GM11168 (cell line): ENCODE data around the gene LRRC28.
"Not testable (repeated sequence)": the region's sequence is repeated elsewhere in the genome, so short reads cannot be mapped to it uniquely, and the experiment has no call there.

Experiments used
- in situ Hi-C: fragments of 300-500 bp; cut with MboI; formaldehyde crosslinking; loops from one replicate; pipeline ENCODE4 v1.12.0; 2022; ENCODE audit warnings: low sequenced_read_pairs; ENCODE audit not compliant: unreplicated experiment

LRRC28 gene

DNA sequence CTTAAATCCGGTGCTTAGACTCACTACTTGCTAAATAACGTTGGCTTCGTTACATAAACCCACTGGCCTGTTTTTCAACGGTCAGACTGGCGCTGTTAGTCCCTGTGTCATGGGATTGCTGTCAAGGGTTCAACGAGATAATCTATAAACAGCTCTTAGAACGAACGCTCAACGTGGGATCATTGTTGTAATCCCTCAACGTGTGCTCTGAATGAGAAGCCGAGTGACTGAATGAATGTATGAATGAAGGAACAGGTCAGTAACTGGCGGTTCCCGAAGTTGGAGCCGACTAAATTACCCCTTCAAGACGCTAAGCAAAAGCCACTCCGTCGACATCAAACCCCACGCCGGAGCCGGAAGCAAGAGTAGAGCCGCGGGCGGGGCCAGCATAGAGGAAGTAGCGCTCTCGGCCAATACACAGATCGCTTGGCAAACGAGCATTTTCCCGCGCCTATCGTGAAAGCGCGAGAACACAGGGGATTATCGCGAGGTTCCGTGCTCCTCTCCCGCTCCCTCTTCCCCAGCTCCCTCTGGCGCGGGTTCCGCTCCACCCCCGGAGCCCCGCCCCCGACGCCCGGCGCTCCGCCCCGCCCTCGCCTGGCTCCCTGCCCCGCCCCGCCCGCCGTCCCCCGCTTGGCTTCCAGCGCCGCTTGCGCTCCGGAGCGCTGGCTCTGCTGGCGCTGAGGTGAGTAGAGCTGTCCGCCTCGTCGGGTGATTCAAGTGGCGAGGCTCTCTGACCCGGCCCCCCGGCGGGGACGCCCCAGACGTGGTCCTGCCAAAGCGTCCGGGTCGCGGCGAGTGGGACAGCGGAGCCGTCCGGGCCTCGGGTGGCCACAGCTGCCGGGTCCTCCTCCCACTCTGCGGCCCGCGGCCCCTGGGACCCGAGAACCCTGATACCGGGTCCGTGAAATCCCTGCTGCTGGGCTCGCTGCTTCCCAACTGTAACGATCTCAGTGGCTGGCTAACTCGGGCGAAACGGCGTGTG is at the start of gene LRRC28:
LRRC28 (plus strand) TSS at position 625 of the 985 bp plus-strand sequence. CDS start 4,477 bp downstream, outside the sequence.
- in situ Hi-C loops = no loop called here

DNA sequence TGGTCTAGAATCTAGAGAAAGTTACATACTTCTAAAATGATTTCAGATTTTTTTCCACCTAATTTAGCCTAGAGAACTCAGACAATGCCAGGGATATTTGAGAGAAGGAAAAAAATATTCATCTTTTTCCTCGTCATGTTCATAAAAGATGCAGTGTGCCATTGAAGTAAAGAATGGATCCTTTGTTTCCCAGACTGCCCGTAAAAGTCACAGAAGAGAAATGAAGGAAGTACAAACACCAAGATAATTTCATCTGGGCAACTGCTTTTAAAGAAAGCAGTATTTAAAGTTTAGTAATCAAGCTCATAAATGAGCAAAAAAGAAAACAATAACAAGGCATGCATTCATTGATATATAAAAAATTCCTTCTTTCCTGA is 49.1 kb upstream of the LRRC28 start:
- in situ Hi-C loops = no loop called here

DNA sequence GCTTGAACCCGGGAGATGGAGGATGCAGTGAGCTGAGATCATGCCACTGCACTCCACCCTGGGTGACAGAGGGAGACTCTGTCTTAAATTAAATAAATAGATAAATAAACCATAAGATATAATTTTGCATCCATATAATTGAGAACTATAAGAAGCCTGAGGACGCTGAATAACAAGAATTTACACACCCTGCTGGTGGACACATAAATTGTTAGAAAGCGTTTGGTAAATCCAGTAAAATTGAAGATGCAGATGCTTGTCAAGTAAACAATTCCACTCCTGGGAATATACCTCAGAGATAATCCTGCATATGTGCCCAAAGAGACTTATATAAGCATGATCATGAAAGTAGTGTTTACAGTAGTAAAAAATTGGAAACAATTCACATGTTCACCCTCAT is 43.6 kb upstream of the LRRC28 start:
- in situ Hi-C loops = no loop called here

DNA sequence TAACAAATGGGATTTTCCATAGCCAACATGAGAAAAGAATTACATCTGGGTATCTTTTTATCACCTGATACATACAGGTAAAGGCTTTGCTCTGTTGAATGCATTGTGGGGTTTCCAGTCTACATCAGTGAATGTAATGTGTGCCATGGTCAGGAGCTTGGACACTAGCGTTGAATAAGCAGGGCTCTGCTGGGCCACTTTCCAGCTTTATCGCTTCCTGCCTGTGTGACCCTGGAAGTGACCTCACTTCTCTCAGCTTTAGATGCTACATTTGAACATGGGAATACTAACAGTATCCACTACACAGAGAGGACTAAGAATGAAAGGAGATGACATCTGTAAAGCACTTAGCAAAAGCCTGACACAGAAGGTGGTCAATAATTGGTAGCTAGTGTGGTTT is 42.0 kb upstream of the LRRC28 start:
- in situ Hi-C loops = no loop called here

DNA sequence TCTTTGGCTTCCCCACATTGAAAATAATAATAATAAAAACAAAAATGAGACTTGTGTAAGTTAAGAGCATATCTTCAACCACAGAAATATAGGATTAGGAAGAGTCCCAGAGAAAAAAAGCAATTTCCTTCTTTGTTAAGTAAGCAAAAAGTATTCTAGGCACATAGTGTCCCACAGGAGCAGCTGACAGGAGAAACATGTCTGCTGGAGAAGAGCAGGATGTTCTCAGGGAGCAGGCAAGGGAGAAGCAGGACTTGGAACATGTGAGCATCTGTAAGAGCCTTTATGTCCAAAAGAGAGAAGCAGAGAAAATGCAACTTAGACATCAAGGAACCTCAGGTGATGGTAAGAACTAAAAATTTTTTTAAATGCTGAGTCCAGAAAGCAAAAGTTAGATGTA is 40.9 kb upstream of the LRRC28 start:
- in situ Hi-C loops = loop anchor here (5.0 kb wide), 1 partner anchor 108 kb away; no protein-coding TSS in a partner anchor

DNA sequence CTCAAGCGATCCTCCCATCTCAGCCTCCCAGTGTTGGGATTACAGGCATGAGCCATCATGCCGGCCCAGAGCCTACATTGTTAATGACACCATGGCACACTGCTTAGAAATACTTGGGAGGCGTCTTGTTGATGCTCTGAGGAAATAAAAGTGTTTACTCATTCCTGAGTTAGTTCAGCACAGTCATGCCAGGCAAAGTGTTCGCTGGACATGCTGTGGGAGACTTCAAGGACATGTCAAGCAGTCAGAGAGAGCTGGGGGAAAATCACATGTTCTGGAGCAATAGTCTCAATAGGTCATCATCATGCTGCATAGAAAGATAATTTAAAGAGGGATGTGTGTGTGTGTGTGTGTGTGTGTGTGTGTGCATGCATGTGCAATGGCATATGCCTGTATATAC is 39.4 kb upstream of the LRRC28 start:
- in situ Hi-C loops = loop anchor here (5.0 kb wide), 1 partner anchor 110 kb away; no protein-coding TSS in a partner anchor

DNA sequence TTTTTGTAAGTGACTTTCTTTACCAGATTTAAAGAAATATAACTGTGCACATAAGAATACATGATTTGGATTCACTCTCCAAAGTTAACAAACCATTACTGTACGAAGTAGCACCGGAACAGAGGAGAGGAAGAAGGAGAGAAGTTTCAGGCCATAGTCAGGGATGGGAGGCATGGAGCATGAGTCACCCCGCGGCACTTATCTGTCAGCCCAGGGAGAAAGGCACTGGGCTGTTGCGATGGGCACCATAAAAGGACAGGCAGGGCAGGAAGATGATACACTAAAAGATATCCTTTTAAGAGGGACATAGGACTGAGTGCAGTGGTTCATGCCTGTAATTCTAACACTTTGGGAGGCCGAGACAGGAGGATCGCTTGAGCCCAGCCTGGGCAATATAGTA is 38.9 kb upstream of the LRRC28 start:
- in situ Hi-C loops = loop anchor here (5.0 kb wide), 1 partner anchor 110 kb away; no protein-coding TSS in a partner anchor

DNA sequence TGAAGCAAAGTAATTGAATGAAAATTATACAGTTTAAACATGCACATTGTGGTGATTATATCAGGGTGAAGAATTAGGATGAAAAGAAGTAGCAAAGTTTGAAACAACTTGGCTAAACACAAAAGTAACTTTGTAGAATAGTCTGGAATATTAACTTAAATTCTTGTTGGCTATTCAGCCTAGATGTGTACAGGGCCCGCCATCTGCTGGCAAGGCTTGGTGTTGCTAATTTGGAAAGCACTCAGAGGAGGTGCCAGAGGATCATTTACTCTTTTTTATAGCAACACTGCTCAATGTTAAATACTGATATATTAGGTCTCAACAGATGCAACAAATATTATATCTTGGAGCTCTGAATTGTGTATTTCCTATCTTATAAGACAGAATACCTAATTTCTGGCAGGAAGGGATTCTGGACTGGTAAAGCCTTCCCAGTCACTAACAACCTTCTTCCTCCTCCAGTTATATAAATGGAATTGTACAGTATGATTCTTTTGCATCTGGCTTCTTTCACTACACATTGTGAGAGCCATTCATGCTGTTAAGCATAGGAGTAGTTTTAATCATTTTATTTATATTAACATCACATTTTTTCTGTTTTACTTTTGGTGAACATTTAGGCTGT is 38.0 kb upstream of the LRRC28 start:
- in situ Hi-C loops = loop anchor here (5.0 kb wide), 1 partner anchor 111 kb away; no protein-coding TSS in a partner anchor

DNA sequence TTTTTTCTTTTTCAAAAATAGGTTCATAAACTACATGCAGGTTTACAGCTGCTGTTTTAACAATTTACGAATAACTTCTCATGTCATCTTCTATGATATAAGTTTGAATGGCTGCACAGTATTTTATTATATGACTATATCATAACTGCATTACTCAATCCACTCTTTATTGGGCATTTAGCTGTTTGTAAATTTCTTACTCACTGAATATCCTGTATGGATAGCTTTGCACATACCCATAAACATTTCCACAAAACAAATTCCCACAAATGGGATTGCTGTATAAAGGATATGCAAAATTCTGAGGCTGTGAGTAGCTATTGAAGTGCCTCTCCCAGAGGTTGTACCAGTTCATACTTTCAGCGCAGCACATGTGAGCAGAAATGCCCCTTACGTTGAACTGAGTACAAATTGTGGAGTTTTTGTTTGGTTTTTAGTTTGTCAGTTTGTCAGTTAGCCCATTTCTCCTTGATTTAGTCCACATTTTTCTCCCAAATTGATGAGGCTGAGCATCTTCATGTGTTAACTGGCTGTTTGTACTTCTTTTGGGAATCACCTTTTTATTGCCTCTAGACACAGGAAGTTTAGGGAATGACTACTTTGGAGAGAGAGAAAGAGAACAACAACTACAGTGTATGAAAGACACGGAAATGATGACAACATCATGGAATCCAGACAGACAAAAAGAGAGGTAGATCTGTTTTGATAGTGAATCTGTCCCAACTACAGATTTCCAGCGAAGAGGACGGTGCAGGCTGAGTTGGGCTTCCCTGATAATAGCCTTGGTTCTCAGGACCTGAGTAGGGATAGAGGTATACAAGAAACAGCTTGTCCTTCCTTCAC is 26.7 kb upstream of the LRRC28 start:
- in situ Hi-C loops = no loop called here

DNA sequence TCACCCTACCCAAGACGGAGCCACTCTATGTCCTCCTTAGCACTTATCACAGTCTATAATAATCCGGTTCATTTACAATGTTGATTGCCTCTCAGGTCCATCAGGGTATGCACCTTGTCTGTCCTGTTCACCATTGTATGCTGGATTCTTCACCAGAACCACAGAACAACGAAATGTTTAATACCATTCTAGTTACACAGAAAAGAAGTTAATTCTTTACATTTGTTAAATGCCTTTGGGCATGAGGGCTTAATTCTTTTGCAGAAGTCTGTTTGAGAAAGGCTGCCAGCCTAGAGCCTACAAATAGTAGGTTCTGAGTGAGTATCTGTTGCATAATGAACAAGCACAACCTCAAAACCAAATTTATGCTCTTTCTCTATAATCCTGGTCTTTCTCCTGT is 24.5 kb upstream of the LRRC28 start:
- in situ Hi-C loops = no loop called here

DNA sequence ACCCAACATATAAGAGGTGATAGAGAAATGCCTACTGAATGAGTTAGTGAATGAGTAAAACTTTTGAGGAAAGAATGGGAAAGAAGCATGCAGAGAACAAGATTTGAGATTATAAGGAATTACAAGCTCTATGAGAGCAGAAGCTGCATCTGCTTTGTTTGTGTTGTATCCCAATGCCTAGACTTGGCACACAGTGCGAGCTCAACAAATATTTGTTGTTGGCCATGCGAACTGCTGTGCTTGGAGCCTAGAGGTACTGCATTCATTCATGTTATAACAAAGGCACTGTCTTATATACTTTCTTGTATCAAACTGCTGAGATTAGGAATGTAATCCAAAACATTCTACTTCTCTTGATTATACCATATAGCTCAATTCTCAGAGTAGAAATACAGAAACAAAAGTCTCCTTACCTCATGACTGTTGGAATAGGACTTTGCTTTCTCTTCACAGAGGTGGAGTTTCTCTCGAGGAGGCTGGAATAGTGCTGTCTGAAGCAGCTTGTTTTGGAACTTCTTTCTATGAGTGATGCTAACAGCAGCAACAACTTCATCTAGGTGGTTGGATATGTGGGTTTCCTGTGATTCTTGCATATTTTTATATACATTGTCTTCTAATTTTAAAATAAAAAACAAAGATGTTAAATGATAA is 23.0 kb upstream of the LRRC28 start:
- in situ Hi-C loops = no loop called here

DNA sequence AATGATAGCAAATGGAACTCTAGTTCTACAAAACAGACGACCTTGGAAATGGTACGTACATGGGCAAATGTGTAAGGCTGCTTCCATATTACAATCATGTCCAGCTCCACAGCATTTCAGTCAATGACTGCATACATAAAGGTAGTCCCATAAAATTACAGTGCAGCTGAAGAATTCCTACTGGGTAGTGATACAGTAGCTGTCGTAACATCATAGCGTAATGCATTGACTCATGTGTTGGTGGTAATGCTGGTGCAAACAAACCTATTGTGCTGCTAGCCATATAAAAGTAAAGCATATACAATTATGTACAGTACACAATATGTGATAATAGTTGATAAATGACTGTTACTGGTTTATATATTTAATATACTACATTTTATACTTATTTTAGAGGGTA is 20.4 kb upstream of the LRRC28 start:
- in situ Hi-C loops = no loop called here

DNA sequence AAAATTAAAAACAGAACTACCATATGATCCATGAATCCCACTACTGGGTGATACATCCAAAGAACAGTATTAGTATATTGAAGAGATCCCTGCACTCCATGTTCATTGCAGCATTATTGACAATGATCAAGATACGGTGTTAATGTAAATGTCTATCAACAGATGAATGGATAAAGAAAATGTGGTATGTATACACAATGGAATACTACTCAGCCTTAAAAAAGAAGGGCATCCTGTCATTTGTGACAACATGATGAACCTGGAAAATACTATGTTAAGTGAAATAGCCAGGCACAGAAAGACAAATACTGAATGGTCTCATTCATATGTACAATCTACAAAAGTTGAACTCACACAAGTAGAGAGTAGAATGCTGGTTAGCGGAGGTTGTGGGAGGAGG is 18.5 kb upstream of the LRRC28 start:
- in situ Hi-C loops = no loop called here

DNA sequence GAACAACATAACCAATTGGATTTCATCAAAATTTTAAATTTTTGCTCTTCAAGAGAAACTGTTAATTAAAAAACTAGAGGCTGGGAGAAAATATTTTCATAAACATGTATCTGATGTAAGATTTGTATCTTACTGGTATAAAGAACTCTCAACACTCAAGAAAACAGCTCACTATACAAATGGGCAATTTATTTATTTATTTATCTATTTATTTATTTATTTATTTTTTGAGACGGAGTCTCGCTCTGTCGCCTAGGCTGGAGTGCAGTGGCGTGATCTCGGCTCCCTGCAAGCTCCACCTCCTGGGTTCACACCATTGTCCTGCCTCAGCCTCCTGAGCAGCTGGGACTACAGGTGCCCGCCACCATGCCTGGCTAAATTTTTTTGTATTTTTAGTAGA is 17.1 kb upstream of the LRRC28 start:
- in situ Hi-C loops = not testable (repeated sequence)

DNA sequence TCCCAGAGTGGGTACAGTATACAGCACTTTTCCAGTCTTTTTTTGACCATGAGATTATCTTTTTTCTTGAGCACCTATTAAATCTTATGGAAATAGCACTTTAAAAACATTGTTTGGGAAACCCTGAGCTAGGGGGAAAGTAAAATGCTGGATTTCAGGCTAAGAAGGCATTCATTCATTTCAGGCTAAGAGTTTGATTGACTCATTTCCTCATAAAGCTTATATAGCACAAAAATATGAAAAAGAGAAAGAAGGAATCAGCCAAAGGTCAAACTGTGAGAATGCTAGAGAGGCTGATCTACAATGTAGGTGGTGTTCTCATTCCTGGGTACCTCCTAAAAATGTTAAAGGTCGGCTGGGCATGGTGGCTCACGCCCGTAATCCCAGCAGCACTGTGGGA is 12.4 kb upstream of the LRRC28 start:
- in situ Hi-C loops = no loop called here

DNA sequence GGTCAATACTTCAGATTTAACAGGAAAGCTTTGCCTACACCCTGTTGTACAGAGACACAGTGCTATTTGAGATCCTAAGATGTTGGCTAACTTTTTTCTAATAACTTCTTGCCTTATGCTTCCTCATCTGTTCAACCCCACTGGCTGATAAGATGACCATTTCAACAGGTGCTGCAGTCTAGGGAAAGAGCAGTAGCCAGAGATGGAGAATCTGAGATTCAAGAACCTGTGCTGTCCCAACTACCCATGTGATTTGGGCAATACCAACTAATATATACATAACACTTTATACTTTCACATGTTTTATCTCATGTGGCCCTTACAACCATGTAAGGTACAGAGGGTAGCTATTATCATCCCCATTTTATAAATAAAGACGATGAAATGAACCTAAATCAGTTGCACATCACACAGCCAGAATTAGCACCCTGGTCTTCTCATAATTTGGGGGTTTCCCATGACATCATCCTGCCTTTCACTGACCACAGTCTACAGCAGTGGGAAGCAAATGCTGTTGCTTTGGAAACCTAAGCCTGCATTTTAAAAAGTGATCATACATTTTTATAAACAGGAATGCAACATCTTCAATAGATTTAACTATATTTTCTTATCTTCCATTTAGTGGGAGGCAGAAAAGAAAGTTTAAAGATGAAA is 11.6 kb upstream of the LRRC28 start:
- in situ Hi-C loops = no loop called here

DNA sequence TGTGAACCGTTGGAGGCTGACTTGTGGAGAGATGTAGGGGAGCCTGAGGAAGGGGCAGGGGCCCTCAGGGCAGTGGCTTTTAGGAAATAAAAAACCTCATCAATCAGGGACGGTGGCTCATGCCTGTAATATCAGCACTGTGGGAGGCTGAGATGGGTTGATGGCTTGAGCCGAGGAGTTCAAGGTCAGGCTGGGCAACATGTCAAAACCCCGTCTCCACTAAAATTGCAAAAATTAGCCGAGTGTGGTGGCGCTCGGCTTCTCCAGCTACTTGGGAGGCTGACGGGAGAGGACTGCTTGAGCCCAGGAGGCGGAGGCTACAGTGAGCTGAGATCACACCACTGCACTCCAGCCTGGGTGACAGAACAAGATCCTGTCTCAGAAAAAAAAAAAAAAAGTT is 9.5 kb upstream of the LRRC28 start:
- in situ Hi-C loops = no loop called here

DNA sequence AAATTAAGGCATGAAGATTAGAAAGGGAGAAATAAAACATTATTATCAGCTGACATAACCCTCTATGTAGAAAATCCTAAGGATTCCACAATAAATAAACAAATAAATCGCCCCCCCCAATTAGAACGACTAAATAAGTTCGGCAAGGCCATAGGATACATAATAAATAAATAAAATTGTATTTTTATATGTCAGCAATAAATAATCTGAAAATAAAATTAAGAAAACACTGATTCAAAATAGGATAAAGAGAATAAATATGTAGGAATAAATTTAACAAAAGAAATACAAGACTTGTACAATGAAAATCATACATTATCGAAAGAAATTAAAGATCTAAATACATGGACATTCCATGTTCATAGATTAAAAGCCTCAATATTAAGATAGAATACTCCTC is 7.0 kb upstream of the LRRC28 start:
- in situ Hi-C loops = no loop called here

DNA sequence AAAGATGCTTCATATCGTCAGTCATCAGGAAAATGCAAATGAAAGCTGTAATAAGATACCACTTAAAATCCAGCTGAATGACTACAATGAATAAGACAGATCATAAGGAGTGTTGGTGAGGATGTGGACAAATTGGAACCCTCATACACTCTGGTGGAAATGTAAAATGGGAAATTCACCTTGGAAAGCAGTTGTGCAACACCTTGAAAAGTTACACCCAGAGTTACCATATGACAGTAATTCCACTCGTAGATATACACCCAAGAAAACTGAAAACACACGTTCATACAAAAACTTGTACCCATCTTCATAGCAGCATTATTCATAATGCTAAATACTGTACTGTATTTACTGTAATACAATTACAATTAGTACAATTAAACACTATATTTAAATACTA is 4.2 kb upstream of the LRRC28 start:
- in situ Hi-C loops = no loop called here
